Neural cell (in vitro differentiated cells): ENCODE measurements around the gene NRN1. TPM values are rescaled to one million over a fixed set of nuclear protein-coding genes. Genes with fewer than 3 reads are reported as not detected.

ENCODE experiments used
- H2AFZ ChIP-seq: fragments of 200-600, 300-800 bp; sonication (generic), shearing (Covaris generic); 2 replicates; pipeline ENCODE4 v1.6.0; 2014; ENCODE audit warnings: low read depth, mild to moderate bottlenecking, antibody characterized with exemption, low read length, moderate library complexity
- H3F3A ChIP-seq: fragments of 200-600 bp; shearing (Covaris generic); 2 replicates; pipeline ENCODE4 v1.6.1; 2016; ENCODE audit warnings: mild to moderate bottlenecking, moderate library complexity, mixed read lengths, antibody characterized with exemption, low read length; ENCODE audit not compliant: insufficient read depth, poor library complexity, severe bottlenecking
- H3K27ac ChIP-seq: fragments of 200-600, 300-800 bp; sonication (generic), shearing (Covaris generic); 2 replicates; pipeline ENCODE4 v1.5.1; 2014; ENCODE audit warnings: mild to moderate bottlenecking, low read length, moderate library complexity
- H3K27me3 ChIP-seq: fragments of 300-800, 200-600 bp; sonication (generic), shearing (Covaris generic); 2 replicates; pipeline ENCODE4 v1.6.0; 2014; ENCODE audit warnings: mild to moderate bottlenecking, low read depth, low read length, moderate library complexity; ENCODE audit not compliant: insufficient read depth
- H3K36me3 ChIP-seq: fragments of 300-800, 200-600 bp; sonication (generic), shearing (Covaris generic); 2 replicates; pipeline ENCODE4 v1.5.1; 2014; ENCODE audit warnings: mild to moderate bottlenecking, antibody characterized with exemption, low read length, moderate library complexity; ENCODE audit not compliant: insufficient read depth
- H3K4me2 ChIP-seq: fragments of 300-800, 200-600 bp; sonication (generic), shearing (Covaris generic); 2 replicates; pipeline ENCODE4 v1.6.0; 2014; ENCODE audit warnings: mild to moderate bottlenecking, low read length
- H3K4me3 ChIP-seq: fragments of 300-800, 200-600 bp; sonication (generic), shearing (Covaris generic); 2 replicates; pipeline ENCODE4 v1.5.1; 2014; ENCODE audit warnings: mild to moderate bottlenecking, low read length, moderate library complexity
- H3K79me2 ChIP-seq: fragments of 200-600 bp; shearing (Covaris generic); replicated peaks from 2 replicates; pipeline ENCODE4 v1.6.0; 2014; ENCODE audit warnings: mild to moderate bottlenecking, low read length, moderate library complexity; ENCODE audit not compliant: insufficient read depth
- H3K9ac ChIP-seq: fragments of 300-800, 200-600 bp; sonication (generic), shearing (Covaris generic); 2 replicates; pipeline ENCODE4 v1.6.1; 2016; ENCODE audit warnings: mild to moderate bottlenecking, low read length, mixed read lengths
- H3K9me2 ChIP-seq: fragments of 200-600 bp; shearing (Covaris generic); 2 replicates; pipeline ENCODE4 v1.6.1; 2016; ENCODE audit warnings: mild to moderate bottlenecking, low read length, mixed read lengths; ENCODE audit not compliant: insufficient read depth
- H3K9me3 ChIP-seq: fragments of 200-600, 300-800 bp; sonication (generic), shearing (Covaris generic); 2 replicates; pipeline ENCODE4 v1.6.1; 2016; ENCODE audit warnings: mild to moderate bottlenecking, mixed run types, low read length, moderate library complexity, mixed read lengths
- H4K20me1 ChIP-seq: fragments of 200-600 bp; shearing (Covaris generic); 2 replicates; pipeline ENCODE4 v1.6.1; 2016; ENCODE audit warnings: mild to moderate bottlenecking, mixed run types; ENCODE audit not compliant: insufficient read depth
- EP300 ChIP-seq: fragments of 450-650 bp; conservative IDR thresholded peaks from 2 replicates; pipeline ENCODE4 v1.6.1; 2014; ENCODE audit warnings: antibody characterized with exemption, mild to moderate bottlenecking, moderate library complexity; ENCODE audit not compliant: poor library complexity, severe bottlenecking
- EZH2 ChIP-seq: fragments of 200-600, 300-800 bp; shearing (Covaris generic), sonication (generic); IDR thresholded peaks from 2 replicates; pipeline ENCODE4 v1.6.1; 2014; ENCODE audit warnings: antibody characterized with exemption, low read length, borderline replicate concordance, mild to moderate bottlenecking; ENCODE audit not compliant: insufficient read depth, poor library complexity, severe bottlenecking
- MXI1 ChIP-seq: fragments of 450-650 bp; conservative IDR thresholded peaks from 2 replicates; pipeline ENCODE4 v1.6.1; 2014; ENCODE audit warnings: antibody characterized with exemption, mild to moderate bottlenecking; ENCODE audit not compliant: poor library complexity, severe bottlenecking
- POLR2AphosphoS5 ChIP-seq: IDR thresholded peaks from 2 replicates; pipeline ENCODE4 v1.6.1; 2012
- RAD21 ChIP-seq: fragments of 450-650 bp; conservative IDR thresholded peaks from 2 replicates; pipeline ENCODE4 v1.6.1; 2014; ENCODE audit warnings: antibody characterized with exemption, mild to moderate bottlenecking, moderate library complexity
- REST ChIP-seq: IDR thresholded peaks from 2 replicates; pipeline ENCODE4 v1.6.1; 2012; ENCODE audit warnings: borderline replicate concordance
- SMC3 ChIP-seq: fragments of 450-650 bp; conservative IDR thresholded peaks from 2 replicates; pipeline ENCODE4 v1.6.1; 2014; ENCODE audit warnings: antibody characterized with exemption, mild to moderate bottlenecking, moderate library complexity; ENCODE audit not compliant: poor library complexity
- TAF1 ChIP-seq: IDR thresholded peaks from 2 replicates; pipeline ENCODE4 v1.6.1; 2012; ENCODE audit warnings: low read depth
- polyA plus RNA-seq: library from polyadenylated mRNA; depleted of rRNA; stranded (reverse); fragments of >200 nt; gene quantifications from 2 replicates; pipeline ENCODE4 v1.2.3, GENCODE V29; 2014
- TF ChIP-seq, protein P1 (sequence below): fragments of 450-650 bp; IDR thresholded peaks from 2 replicates; pipeline ENCODE4 v1.5.1; 2014; ENCODE audit warnings: antibody characterized with exemption, mild to moderate bottlenecking, moderate library complexity; ENCODE audit not compliant: poor library complexity, severe bottlenecking

Gene NRN1
- polyA plus RNA-seq, 1 donor from 2014 or later, result 3.5 TPM

- no peak for TF ChIP-seq EZH2
- TF ChIP-seq POLR2AphosphoS5, result no peak
- TF ChIP-seq REST, result no peak
- TF ChIP-seq, protein P1, sequence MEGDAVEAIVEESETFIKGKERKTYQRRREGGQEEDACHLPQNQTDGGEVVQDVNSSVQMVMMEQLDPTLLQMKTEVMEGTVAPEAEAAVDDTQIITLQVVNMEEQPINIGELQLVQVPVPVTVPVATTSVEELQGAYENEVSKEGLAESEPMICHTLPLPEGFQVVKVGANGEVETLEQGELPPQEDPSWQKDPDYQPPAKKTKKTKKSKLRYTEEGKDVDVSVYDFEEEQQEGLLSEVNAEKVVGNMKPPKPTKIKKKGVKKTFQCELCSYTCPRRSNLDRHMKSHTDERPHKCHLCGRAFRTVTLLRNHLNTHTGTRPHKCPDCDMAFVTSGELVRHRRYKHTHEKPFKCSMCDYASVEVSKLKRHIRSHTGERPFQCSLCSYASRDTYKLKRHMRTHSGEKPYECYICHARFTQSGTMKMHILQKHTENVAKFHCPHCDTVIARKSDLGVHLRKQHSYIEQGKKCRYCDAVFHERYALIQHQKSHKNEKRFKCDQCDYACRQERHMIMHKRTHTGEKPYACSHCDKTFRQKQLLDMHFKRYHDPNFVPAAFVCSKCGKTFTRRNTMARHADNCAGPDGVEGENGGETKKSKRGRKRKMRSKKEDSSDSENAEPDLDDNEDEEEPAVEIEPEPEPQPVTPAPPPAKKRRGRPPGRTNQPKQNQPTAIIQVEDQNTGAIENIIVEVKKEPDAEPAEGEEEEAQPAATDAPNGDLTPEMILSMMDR, result no peak
- TF ChIP-seq MXI1, result no peak
- no peak for TF ChIP-seq TAF1
- TF ChIP-seq RAD21, result no peak
- TF ChIP-seq SMC3, result no peak
- TF ChIP-seq EP300, result no peak
- Histone ChIP-seq H4K20me1 (no peaks in the 10 kb centered on the region), H3K9me2 (no peaks in the 10 kb centered on the region), H3K27me3 (no peaks in the 10 kb centered on the region), H3K4me3 (no peak overlapping the region), H3F3A (no peaks in the 10 kb centered on the region), H3K9me3 (no peaks in the 10 kb centered on the region), H3K79me2 (no peaks in the 10 kb centered on the region), H3K4me2 (no peak overlapping the region), H2AFZ (no peak overlapping the region), H3K36me3 (no peaks in the 10 kb centered on the region), H3K27ac (no peak overlapping the region), H3K9ac (no peak overlapping the region)
Measured at GRCh38 chr6:5960456-5960855, 46.3 kb downstream of the NRN1 start.

DNA sequence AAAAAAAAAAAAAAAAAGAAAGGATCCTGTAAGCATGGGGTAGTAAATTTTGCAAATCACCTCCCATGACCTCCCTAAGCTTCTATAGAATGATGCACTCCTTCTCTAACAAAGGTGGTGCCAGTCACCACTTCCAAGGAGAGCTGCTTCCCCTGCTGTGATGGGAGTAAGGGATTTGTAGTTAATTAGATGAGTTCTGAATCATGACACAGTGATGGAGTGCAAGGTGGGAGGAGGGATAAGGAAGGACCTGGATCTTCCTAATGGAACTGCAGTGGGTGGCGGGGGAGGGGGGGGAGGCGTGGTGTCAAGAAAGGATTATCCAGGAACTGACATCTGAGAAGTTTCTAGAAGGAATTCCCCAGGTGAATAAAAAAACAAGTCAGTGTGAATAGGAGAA, 47.8 kb downstream of the NRN1 start:
- Histone ChIP-seq H3K79me2 (no peaks in the 10 kb centered on the region), H3K4me2 (no peak overlapping the region), H3K36me3 (no peaks in the 10 kb centered on the region), H3K9me2 (no peaks in the 10 kb centered on the region), H3K27ac (no peak overlapping the region), H4K20me1 (no peaks in the 10 kb centered on the region), H3K27me3 (no peaks in the 10 kb centered on the region), H3K4me3 (no peak overlapping the region), H2AFZ (no peak overlapping the region), H3F3A (no peaks in the 10 kb centered on the region), H3K9me3 (no peaks in the 10 kb centered on the region), H3K9ac (no peak overlapping the region)
- TF ChIP-seq REST, result no peak
- TF ChIP-seq EP300, result no peak
- no peak for TF ChIP-seq POLR2AphosphoS5
- TF ChIP-seq MXI1, result no peak
- TF ChIP-seq RAD21, result no peak
- TF ChIP-seq, protein P1, result no peak
- TF ChIP-seq EZH2, result no peak
- no peak for TF ChIP-seq TAF1
- no peak for TF ChIP-seq SMC3
